A673 (cell line): ENCODE data around the gene FAAP100. TPM values are rescaled to one million over a fixed set of nuclear protein-coding genes. Genes with fewer than 3 reads are reported as not detected.

Source experiments
- BruUV-seq: library from RNA; stranded (reverse); fragments of 400-500 nt; replicated peaks from 2 replicates; lab custom pipeline; 2021; lab: Mats Ljungman, UMichigan
- CTCF ChIA-PET: fragments of 300-600 bp; sonication (Branson Sonifier 250); formaldehyde crosslinking; loops from one replicate; lab custom pipeline; 2022; ENCODE audit warnings: antibody characterized with exemption; lab: Charles Lee
- POLR2A ChIA-PET: fragments of 300-600 bp; sonication (Branson Sonifier 250); formaldehyde crosslinking; loops from one replicate; lab custom pipeline; 2022; ENCODE audit warnings: antibody characterized with exemption; ENCODE audit not compliant: low non-redundant PET; lab: Charles Lee
- DNase-seq: peaks from one replicate; pipeline ENCODE4 v3.0.0-alpha.2; 2015; ENCODE audit warnings: low spot score
- H3K27ac ChIP-seq: fragments of 200-600 bp; sonication (generic); 2 replicates; pipeline ENCODE4 v1.5.1; 2016; ENCODE audit warnings: mixed run types, low read depth, mild to moderate bottlenecking, mixed read lengths, antibody characterized with exemption, low read length; ENCODE audit not compliant: poor library complexity, severe bottlenecking
- H3K27me3 ChIP-seq: fragments of 200-600 bp; sonication (generic); replicated peaks from 2 replicates; pipeline ENCODE4 v1.6.1; 2017; ENCODE audit warnings: mixed run types, low read depth, mild to moderate bottlenecking, mixed read lengths, antibody characterized with exemption, low read length; ENCODE audit not compliant: insufficient read depth, poor library complexity
- H3K36me3 ChIP-seq: fragments of 200-600 bp; sonication (generic); 2 replicates; pipeline ENCODE4 v1.6.1; 2016; ENCODE audit warnings: mixed run types, mild to moderate bottlenecking, mixed read lengths, antibody characterized with exemption, low read length; ENCODE audit not compliant: insufficient read depth, poor library complexity, severe bottlenecking
- H3K4me1 ChIP-seq: fragments of 200-600 bp; sonication (generic); 2 replicates; pipeline ENCODE4 v1.6.1; 2017; ENCODE audit warnings: mixed run types, mild to moderate bottlenecking, mixed read lengths, antibody characterized with exemption, low read length; ENCODE audit not compliant: insufficient read depth, poor library complexity, severe bottlenecking
- H3K4me3 ChIP-seq: fragments of 200-600 bp; sonication (generic); 2 replicates; pipeline ENCODE4 v1.5.1; 2016; ENCODE audit warnings: low read depth, mixed run types, mild to moderate bottlenecking, mixed read lengths, low read length; ENCODE audit not compliant: poor library complexity, severe bottlenecking
- H3K9me3 ChIP-seq: fragments of 200-600 bp; sonication (generic); 2 replicates; pipeline ENCODE4 v1.6.1; 2016; ENCODE audit warnings: mixed run types, low read depth, mild to moderate bottlenecking, mixed read lengths, antibody characterized with exemption, low read length; ENCODE audit not compliant: poor library complexity, severe bottlenecking
- EZH2 ChIP-seq: fragments of 200-600 bp; sonication (generic); IDR thresholded peaks from 2 replicates; pipeline ENCODE4 v1.6.1; 2017; ENCODE audit warnings: borderline replicate concordance, low read depth, mild to moderate bottlenecking, mixed read lengths, antibody characterized with exemption, low read length; ENCODE audit not compliant: poor library complexity, severe bottlenecking
- intact Hi-C: fragments of 100-400 bp; cut with micrococcal nuclease; formaldehyde crosslinking; loops from one replicate; pipeline ENCODE4 v1.10.0; 2022; ENCODE audit not compliant: unreplicated experiment
- total RNA-seq: library from RNA; stranded (reverse); gene quantifications from 2 replicates; pipeline ENCODE4 v1.2.3, GENCODE V29; 2021
- TF ChIP-seq, protein P1 (sequence below): fragments of 300-800, 200-600 bp; sonication (generic); conservative IDR thresholded peaks from 2 replicates; pipeline ENCODE4 v1.5.1; 2017; ENCODE audit warnings: low read depth, mild to moderate bottlenecking, antibody characterized with exemption, low read length, moderate library complexity, mixed read lengths

FAAP100 gene
- total RNA-seq, 1 experiment from 2014 or later, result 49.4 TPM

DNA sequence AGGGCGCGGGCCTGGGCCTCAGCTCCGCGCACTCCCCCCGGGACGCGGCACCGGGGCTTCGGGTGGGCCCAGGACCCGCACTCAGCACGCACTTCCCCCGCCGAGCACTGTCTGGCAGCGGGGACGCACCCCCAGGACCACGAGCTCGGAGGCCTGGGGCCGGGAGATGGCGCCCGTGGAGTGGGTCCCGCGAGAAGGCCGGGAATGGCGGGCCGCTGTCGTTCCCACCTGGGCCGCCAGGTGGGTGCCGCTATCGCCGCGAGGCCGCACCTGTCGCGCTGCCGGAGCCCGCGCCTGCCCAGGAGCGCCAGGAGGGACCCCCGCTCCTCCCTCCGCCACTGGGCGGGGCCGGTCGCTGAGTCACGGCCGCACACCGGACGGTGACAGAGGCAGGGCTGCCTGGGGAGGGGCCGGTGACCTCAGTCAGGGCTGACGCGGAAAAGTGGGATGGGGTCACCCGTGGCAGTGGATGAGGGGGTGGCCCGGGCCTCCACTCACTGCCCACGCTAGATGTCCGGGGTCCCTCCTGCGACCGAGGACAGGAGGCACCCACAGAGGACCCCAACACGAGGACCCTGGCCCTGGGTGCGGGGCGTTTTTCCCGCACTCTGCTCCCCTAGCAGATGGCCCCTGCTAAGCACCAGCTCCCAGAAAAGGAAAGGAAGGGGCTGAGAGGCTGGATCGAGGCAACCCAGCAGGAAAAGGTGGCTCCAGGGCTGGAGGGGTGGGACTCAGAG is 32.7 kb downstream of the FAAP100 start:
- BruUV-seq, result no TSS peak
- CTCF ChIA-PET, result interaction anchor here (0.5 kb wide), 1 partner anchor 68 kb away, joined by 4 read pairs; no protein-coding TSS in a partner anchor
- Histone ChIP-seq H3K27ac (no peak overlapping the region), H3K36me3 (no peaks in the 10 kb centered on the region), H3K4me3 (peak overlapping the region; percentile 40), H3K27me3 (no peaks in the 10 kb centered on the region), H3K9me3 (no peaks in the 10 kb centered on the region), H3K4me1 (peaks cover 14% of the 10 kb centered on the region)
- no peak for DNase-seq
- POLR2A ChIA-PET, result interaction anchor here (0.6 kb wide), 1 partner anchor 100 kb away, joined by 3 read pairs; no protein-coding TSS in a partner anchor
- no peak for TF ChIP-seq EZH2
- TF ChIP-seq, protein P1, sequence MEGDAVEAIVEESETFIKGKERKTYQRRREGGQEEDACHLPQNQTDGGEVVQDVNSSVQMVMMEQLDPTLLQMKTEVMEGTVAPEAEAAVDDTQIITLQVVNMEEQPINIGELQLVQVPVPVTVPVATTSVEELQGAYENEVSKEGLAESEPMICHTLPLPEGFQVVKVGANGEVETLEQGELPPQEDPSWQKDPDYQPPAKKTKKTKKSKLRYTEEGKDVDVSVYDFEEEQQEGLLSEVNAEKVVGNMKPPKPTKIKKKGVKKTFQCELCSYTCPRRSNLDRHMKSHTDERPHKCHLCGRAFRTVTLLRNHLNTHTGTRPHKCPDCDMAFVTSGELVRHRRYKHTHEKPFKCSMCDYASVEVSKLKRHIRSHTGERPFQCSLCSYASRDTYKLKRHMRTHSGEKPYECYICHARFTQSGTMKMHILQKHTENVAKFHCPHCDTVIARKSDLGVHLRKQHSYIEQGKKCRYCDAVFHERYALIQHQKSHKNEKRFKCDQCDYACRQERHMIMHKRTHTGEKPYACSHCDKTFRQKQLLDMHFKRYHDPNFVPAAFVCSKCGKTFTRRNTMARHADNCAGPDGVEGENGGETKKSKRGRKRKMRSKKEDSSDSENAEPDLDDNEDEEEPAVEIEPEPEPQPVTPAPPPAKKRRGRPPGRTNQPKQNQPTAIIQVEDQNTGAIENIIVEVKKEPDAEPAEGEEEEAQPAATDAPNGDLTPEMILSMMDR, result peak; percentile 37
- intact Hi-C loops, result loop anchor here (5.0 to 10.0 kb wide), 2 partner anchors 33 to 85 kb away; partner anchors contain the start of gene FAAP100

DNA sequence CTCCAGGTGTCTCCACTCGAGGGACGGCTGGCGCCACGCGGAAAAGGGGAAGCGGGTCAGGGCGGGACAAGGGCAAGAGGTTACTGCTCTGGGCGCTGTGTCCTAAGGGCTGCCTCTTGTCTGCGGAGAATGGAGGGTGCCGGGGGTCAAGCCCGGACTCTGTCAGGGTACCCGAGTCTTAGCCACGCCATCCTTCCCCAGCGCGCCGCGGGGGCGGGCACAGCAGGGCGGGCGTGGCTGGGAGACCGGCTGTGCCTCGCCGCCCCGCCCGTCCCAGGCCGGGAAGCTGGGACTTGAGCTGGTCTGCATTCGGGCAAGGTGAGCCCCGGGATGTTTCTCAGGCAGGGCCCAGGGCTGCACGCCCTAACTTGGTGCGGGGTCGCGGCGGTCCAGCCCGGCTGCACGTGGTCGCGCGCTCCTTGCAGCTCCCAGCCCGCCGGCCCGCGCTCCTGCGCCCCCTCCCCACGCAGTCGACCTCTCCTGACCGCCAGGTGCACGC is 33.3 kb downstream of the FAAP100 start:
- CTCF ChIA-PET, result interaction anchor here (0.5 kb wide), 1 partner anchor 69 kb away, joined by 4 read pairs; no protein-coding TSS in a partner anchor
- intact Hi-C loops, result loop anchor here (5.0 to 10.0 kb wide), 2 partner anchors 33 to 86 kb away; partner anchors contain the start of gene FAAP100
- POLR2A ChIA-PET, result no interaction called here
- Histone ChIP-seq H3K4me3 (peak overlapping the region; percentile 40), H3K4me1 (peaks cover 15% of the 10 kb centered on the region), H3K27me3 (no peaks in the 10 kb centered on the region), H3K27ac (no peak overlapping the region), H3K9me3 (no peaks in the 10 kb centered on the region), H3K36me3 (no peaks in the 10 kb centered on the region)
- BruUV-seq, result no TSS peak
- DNase-seq, result no peak
- TF ChIP-seq, protein P1, result no peak
- TF ChIP-seq EZH2, result no peak

DNA sequence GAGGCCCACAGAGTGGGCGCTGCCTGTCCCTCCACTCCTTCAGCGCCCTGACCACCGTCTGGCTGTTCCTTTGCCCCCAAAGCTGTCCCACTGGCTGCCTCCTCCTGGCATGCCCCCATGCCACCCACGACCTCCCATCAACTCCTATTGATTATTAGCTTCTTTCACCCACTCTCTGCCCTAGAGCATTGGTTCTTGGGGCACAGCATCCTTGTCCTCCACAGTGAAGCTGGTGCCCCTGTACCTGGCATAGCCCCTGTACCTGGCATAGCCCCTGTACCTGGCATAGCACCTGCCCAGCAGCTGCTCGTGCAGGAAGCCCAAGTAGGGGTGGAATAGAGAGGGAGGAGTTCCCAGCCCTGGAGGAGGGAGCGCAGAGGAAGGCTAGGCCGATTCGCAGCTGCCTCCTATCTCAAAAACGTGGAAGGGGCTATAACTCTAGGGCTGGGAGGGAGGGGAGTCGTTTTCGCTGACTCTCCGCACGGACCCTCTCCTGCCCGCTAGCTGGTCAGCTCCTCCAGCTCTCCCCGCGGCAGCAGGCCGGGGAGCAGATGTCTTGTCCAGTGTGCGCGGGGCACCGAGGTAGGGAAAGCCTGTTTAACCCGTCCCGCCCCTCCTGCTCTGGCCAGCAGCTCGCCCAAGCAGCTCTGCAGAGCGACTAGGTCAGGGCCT is 33.9 kb downstream of the FAAP100 start:
- ChIA-PET POLR2A (no interaction called here), CTCF (no interaction called here)
- Histone ChIP-seq H3K36me3 (no peaks in the 10 kb centered on the region), H3K4me3 (no peak overlapping the region), H3K4me1 (peaks cover 21% of the 10 kb centered on the region), H3K9me3 (no peaks in the 10 kb centered on the region), H3K27ac (no peak overlapping the region), H3K27me3 (no peaks in the 10 kb centered on the region)
- BruUV-seq, result no TSS peak
- intact Hi-C loops, result loop anchor here (5.0 to 10.0 kb wide), 2 partner anchors 34 to 87 kb away; partner anchors contain the start of gene FAAP100
- DNase-seq, result no peak
- TF ChIP-seq, protein P1, result no peak
- TF ChIP-seq EZH2, result no peak
